AG10803 (cell line): Measurements from ENCODE around the gene PCSK6.

Experiments
- DNase-seq: peaks from one replicate; pipeline ENCODE4 v3.0.0; 2010; ENCODE audit warnings: low read depth
- H3K4me3 ChIP-seq: 2 replicates; pipeline ENCODE4 v1.5.1; 2011; ENCODE audit warnings: mild to moderate bottlenecking, low read length, control low read depth
- TF ChIP-seq, protein P1 (sequence below): conservative IDR thresholded peaks from 2 replicates; pipeline ENCODE4 v1.5.1; 2011; ENCODE audit warnings: mild to moderate bottlenecking, low read length, control low read depth, inconsistent platforms

Gene PCSK6

DNA sequence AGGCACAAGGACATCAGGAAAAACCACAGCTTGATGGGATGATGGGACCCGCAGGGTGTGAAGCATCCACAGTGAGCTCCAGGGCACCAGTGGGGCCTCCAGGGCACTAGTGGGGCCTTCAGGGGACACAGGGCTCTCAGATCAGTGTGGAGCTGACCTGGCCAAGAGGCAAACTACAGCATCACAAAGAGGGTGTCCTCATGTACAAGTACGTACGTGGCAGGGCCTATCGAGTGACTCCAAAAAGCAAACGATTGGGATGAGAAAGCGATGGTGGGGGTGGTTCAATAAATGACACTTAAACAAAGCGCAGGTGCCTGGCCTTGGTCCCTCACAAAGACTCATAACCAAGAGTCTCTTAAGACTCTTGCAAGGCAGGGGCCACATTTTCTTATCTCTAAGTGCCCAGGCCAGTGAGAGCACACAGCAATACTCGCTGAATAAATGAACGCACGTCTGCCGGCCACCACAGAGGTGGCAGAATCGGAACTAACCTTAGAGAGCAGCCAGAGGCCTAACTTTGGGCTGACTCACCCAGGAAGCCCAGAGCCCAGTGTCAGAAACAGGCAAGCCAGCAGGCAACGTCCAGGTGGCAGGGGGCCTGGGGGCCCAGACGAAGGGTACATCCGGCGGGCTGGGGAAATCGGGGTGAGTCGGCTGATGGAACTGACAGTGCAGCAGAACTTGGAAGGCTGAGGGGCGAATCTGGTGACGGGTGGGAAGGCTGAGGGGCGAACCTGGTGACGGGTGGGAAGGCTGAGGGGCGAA is 8.7 kb downstream of the PCSK6 start:
- no peak for DNase-seq
- H3K4me3 ChIP-seq, result no peak overlapping the region
- TF ChIP-seq, protein P1, sequence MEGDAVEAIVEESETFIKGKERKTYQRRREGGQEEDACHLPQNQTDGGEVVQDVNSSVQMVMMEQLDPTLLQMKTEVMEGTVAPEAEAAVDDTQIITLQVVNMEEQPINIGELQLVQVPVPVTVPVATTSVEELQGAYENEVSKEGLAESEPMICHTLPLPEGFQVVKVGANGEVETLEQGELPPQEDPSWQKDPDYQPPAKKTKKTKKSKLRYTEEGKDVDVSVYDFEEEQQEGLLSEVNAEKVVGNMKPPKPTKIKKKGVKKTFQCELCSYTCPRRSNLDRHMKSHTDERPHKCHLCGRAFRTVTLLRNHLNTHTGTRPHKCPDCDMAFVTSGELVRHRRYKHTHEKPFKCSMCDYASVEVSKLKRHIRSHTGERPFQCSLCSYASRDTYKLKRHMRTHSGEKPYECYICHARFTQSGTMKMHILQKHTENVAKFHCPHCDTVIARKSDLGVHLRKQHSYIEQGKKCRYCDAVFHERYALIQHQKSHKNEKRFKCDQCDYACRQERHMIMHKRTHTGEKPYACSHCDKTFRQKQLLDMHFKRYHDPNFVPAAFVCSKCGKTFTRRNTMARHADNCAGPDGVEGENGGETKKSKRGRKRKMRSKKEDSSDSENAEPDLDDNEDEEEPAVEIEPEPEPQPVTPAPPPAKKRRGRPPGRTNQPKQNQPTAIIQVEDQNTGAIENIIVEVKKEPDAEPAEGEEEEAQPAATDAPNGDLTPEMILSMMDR, result no peak

DNA sequence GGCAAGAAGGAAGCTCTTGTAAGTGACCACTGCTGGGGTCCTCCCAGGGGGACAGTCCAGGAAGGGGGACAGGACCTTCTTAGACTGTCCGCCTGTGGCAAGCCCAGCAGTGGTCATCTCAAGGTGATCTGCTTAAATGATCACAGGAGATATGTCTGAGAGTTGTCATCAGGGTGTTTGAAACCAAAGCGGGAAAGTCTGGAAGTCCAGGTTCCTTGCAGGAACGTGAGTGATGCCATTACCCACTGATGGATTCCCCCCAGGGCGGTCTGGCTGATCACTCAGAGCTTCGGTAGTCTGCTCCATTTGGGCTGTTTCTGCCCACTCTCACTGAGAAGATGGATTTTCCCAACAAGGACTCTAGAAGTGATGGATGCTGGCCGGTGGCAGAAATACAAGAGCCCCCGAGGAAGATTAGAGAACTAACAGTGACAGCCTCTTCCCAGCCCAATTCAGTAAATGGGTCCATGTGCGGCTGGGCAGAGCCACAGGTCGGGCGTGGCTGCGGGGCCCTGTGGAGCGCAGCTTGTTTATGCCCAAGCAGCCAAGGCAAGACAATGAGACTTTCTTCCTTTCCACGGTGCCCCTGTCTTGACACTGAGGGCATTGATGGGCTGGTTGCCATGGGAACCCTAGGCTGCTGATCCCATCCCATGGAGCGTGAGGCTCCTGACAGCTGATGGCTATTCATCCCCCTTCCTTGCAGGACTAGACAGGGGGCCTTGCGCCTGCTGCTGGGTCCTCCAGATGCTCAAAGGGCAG is 9.5 kb downstream of the PCSK6 start:
- no peak overlapping the region for H3K4me3 ChIP-seq
- no peak for DNase-seq
- TF ChIP-seq, protein P1, result no peak

DNA sequence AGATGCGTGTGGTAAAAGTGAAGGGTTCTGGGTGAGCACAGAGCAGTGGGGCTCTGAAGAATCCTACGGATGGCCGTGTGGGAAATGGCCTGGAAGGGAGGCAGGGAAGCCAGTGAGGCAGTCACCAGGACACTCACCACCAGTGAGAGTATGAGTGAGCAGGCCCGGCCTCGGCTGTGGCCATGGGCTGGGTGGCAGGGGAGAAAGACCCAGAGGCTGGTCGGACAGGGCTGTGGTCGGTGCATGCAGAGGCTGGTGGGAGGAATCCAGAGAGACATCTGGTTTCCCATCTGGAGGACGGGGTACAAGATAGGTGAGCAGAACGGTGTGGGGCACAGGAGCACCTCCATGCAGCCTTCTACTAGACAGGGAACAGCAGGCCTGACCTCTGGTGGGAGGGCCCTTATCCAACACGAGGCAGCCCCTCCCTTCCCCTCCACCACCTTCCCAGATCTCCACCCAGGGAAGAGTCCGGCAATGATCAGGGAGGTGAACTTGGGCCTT is 10.1 kb downstream of the PCSK6 start:
- TF ChIP-seq, protein P1, result no peak
- no peak overlapping the region for H3K4me3 ChIP-seq
- no peak for DNase-seq

DNA sequence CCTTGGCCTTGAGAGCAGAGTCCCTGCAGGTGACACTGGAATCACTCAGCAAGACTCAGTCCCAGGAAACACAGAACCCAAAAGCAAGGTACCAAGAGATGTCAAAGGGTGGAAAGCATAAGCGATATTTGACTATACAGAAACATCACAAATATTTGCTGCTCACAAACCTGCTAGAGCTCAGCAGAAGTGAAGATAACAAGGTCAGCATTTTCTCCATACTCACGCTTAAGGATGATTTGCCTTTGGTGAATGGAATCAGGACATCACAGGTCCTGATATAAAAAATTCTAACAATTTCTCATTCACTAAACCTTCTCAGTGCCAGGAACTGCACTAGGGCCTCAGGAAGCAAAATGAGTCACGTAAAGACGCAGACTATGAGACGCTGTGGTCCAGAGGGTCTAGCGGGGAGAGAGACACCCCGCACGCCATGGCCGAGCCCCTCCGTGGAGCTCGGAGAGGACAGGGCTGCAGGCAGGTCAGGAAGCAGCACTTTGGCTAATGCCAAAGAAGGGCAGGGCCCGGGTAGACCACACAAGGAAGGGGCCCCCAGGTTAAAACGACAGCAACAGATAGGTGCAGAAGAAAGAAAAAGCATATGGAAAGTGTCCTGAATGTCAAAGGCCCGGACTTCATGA is 10.7 kb downstream of the PCSK6 start:
- TF ChIP-seq, protein P1, result no peak
- DNase-seq, result no peak
- no peak overlapping the region for H3K4me3 ChIP-seq

DNA sequence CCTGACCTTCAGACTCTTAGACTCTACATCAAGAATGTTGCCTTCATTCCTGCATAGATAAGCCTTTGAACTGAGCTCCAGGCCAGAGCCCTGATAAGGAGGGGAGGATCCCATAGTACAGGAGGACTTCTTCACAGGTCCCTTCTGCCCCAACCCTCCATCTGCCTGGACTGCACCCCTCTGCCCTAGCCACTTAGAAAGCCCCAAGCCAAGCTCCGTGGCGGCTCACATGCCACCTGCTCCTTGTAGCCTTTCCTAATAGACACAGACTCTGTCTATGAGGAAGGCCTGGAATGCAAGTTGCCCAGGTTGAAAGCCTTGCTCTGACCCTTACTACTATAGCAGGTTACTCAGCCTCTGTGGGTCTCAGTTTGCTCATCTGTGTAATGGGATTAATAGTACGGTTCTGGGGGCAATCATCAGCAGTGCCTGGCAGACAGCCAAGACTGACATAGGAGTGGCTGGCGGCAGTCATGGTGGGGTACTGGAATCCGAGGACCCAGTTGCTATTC is 11.6 kb downstream of the PCSK6 start:
- H3K4me3 ChIP-seq, result no peak overlapping the region
- TF ChIP-seq, protein P1, result no peak
- no peak for DNase-seq

DNA sequence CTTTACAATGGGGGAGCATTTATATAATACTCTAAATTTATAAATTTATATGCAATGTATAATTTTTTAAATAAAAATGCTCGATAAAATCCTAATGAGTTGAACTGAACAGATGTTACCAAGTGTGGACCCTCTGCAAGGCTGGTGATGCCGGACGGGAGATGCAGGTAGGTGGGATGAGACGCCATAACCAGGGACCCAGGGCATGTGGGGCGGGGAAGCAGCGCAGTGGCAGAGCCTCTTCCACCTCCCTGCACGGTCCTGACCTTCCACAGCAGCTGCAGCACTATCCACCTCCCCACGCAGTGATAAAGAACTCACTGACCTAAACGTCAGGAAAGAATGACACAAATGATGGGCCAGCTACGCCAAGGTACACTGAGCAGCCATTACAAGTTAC is 12.8 kb downstream of the PCSK6 start:
- no peak for DNase-seq
- H3K4me3 ChIP-seq, result no peak overlapping the region
- TF ChIP-seq, protein P1, result no peak
